SH-SY5Y (cell line): ENCODE measurements around the gene KYAT1.

Source experiments
- GATA2 ChIP-seq: IDR thresholded peaks from 2 replicates; pipeline ENCODE4 v1.6.1; 2011; ENCODE audit warnings: mild to moderate bottlenecking, low read depth, low read length
- GATA3 ChIP-seq: IDR thresholded peaks from 2 replicates; pipeline ENCODE4 v1.6.1; 2011; ENCODE audit warnings: low read depth, mild to moderate bottlenecking, low read length, moderate library complexity

Gene KYAT1

GRCh38 chr9:128800061-128800460, 81.7 kb downstream of the KYAT1 start:
- no peak for TF ChIP-seq GATA2
- no peak for TF ChIP-seq GATA3

- no peak for TF ChIP-seq GATA3
- no peak for TF ChIP-seq GATA2
These were observed 82.9 kb downstream of the KYAT1 start for GRCh38 chr9:128798896-128799295.

- no peak for TF ChIP-seq GATA2
- no peak for TF ChIP-seq GATA3
These were observed 88.6 kb downstream of the KYAT1 start for GRCh38 chr9:128792978-128793686.

- TF ChIP-seq GATA3 (no peak), GATA2 (no peak)
These were observed 89.6 kb downstream of the KYAT1 start for GRCh38 chr9:128792134-128792533.

- TF ChIP-seq GATA3 (no peak), GATA2 (no peak)
These were observed 91.2 kb downstream of the KYAT1 start for GRCh38 chr9:128790536-128790935.

GRCh38 chr9:128788445-128788844, 93.3 kb downstream of the KYAT1 start:
- TF ChIP-seq GATA2, result no peak
- TF ChIP-seq GATA3, result no peak

GRCh38 chr9:128787659-128788058, 94.1 kb downstream of the KYAT1 start:
- TF ChIP-seq GATA3, result no peak
- no peak for TF ChIP-seq GATA2

GRCh38 chr9:128786681-128787601, 94.8 kb downstream of the KYAT1 start, which contains the start of gene TBC1D13:
Gene TBC1D13, plus strand, starts transcription at chr9:128787253. Its CDS starts 101 bp downstream, at chr9:128787354.
- TF ChIP-seq GATA2 (no peak), GATA3 (no peak)

- no peak for TF ChIP-seq GATA2
- TF ChIP-seq GATA3, result no peak
These were observed 96.3 kb downstream of the KYAT1 start for GRCh38 chr9:128785427-128785826.
